CD4-positive, alpha-beta T cell (primary cell): ENCODE measurements around the gene PRKAR1B. TPM values are rescaled to one million over a fixed set of nuclear protein-coding genes. Genes with fewer than 3 reads are reported as not detected.

Experiments
- ATAC-seq: fragments of 200-7000 bp; cut with Tn5 transposase; one replicate; pipeline ENCODE4 v1.10.0; 2022; ENCODE audit warnings: mild to moderate bottlenecking; ENCODE audit not compliant: poor library complexity
- CTCF ChIA-PET: fragments of 350-600 bp; sonication (Branson Sonifier 250); formaldehyde crosslinking; loops from one replicate; lab custom pipeline; 2021; ENCODE audit warnings: antibody characterized with exemption, inconsistent platforms; lab: Charles Lee
- POLR2A ChIA-PET: fragments of 350-600 bp; sonication (Branson Sonifier 250); formaldehyde crosslinking; loops from one replicate; lab custom pipeline; 2021; ENCODE audit warnings: antibody characterized with exemption, inconsistent platforms; lab: Charles Lee
- DNase-seq, 14 experiments: peaks; one replicate each; pipeline ENCODE4 v3.0.0-alpha.2; 2013 to 2020; ENCODE audit warnings: mixed read lengths in 2 of 14
- H3K27ac ChIP-seq, 2 donors: one replicate each; pipeline versions ENCODE4 v1.5.1 to v1.7.0; 2013; ENCODE audit warnings: low read length in 2 of 2, low read depth in 1 of 2, mild to moderate bottlenecking in 1 of 2
- H3K27me3 ChIP-seq, 2 experiments: 1 replicate in 1 of 2; 2 replicates in 1 of 2; pipeline versions ENCODE4 v1.6.1 to v1.7.0; 2013; ENCODE audit warnings: low read length in 2 of 2, control low read depth in 1 of 2, mild to moderate bottlenecking in 1 of 2, moderate library complexity in 1 of 2; ENCODE audit not compliant: insufficient read depth in 2 of 2, control insufficient read depth in 1 of 2
- H3K36me3 ChIP-seq: one replicate; pipeline ENCODE4 v1.6.1; 2013; ENCODE audit warnings: low read length, control low read depth; ENCODE audit not compliant: insufficient read depth
- H3K4me1 ChIP-seq: one replicate; pipeline ENCODE4 v1.6.1; 2013; ENCODE audit warnings: low read length, control low read depth; ENCODE audit not compliant: insufficient read depth
- H3K4me3 ChIP-seq: one replicate; pipeline ENCODE4 v1.5.1; 2013; ENCODE audit warnings: mild to moderate bottlenecking, low read length, moderate library complexity
- H3K9me3 ChIP-seq, 2 experiments: 1 replicate in 1 of 2; 2 replicates in 1 of 2; pipeline versions ENCODE4 v1.6.1 to v1.7.0; 2013; ENCODE audit warnings: low read length in 2 of 2, mild to moderate bottlenecking in 2 of 2, control low read depth in 1 of 2, moderate library complexity in 1 of 2; ENCODE audit not compliant: control insufficient read depth in 1 of 2, insufficient read depth in 1 of 2
- H3K27ac Mint-ChIP-seq: one replicate; pipeline ENCODE4 v1.8.0; 2020; ENCODE audit warnings: mixed read lengths
- H3K27me3 Mint-ChIP-seq: one replicate; pipeline ENCODE4 v1.8.0; 2021; ENCODE audit warnings: mixed read lengths
- H3K36me3 Mint-ChIP-seq: one replicate; pipeline ENCODE4 v1.8.0; 2021; ENCODE audit warnings: low read depth, mixed read lengths
- H3K4me1 Mint-ChIP-seq: one replicate; pipeline ENCODE4 v1.8.0; 2021; ENCODE audit warnings: low read depth, mixed read lengths
- H3K4me3 Mint-ChIP-seq: one replicate; pipeline ENCODE4 v1.8.0; 2020; ENCODE audit warnings: mild to moderate bottlenecking, mixed read lengths
- H3K9me3 Mint-ChIP-seq: one replicate; pipeline ENCODE4 v1.8.0; 2020; ENCODE audit warnings: mixed read lengths
- intact Hi-C, 2 experiments: fragments of 100-400 bp; cut with DNase I in 1 of 2; cut with micrococcal nuclease in 1 of 2; formaldehyde crosslinking; loops; one replicate each; pipeline versions ENCODE4 v1.15.1 to v1.9.0; 2023 to 2025; cut with DNase I, micrococcal nuclease
- total RNA-seq, 174 experiments: library from RNA in 2 of 174; stranded (reverse) in 2 of 174; gene quantifications; one replicate each; pipeline ENCODE4 v1.2.3 and lab custom pipeline; 2021 to 2026
- TF ChIP-seq, protein P1 (sequence below): fragments of 200-600 bp; IDR thresholded peaks from one replicate; pipeline ENCODE4 v1.8.0; 2022; ENCODE audit warnings: antibody characterized with exemption, mild to moderate bottlenecking

PRKAR1B gene
- total RNA-seq, 2 experiments from 2014 or later, result 18.8 to 19.5 TPM

DNA sequence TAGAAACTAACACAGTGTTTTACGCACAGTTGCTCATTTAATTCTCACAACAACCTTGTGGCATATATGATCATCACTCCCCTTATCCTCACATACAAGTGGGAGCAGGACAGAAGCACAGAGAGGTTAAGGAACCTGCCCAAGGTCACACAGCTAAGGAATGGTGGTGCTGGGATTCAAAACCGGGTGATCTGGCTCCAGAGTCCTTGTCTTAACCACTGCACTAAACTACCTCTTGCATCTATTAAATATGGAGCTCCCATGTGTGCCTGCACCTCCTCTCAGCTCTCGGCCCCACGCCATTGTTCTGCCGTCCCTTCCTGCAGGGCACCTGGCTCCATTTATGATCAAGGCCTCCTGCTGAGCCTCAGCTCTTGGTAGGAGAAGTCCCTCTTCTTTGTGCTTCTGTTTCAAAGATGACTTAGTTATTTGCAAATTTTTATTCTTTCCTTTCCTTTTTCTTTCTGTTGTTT is 107.7 kb downstream of the PRKAR1B start:
- ChIA-PET POLR2A (interaction anchor here (0.6 to 4.4 kb wide), 5 partner anchors 9 to 30 kb away, joined by 3 to 61 read pairs (median 4); no protein-coding TSS in a partner anchor), CTCF (no interaction called here)
- peaks cover 26 to 27% of the 10 kb centered on the region in 2 experiments for H3K9me3 ChIP-seq
- H3K27me3 ChIP-seq, result no peaks in the 10 kb centered on the region
- no peak overlapping the region for H3K4me3 ChIP-seq
- Mint-ChIP-seq H3K4me3 (peak overlapping the region; percentile 47), H3K36me3 (peaks cover 56% of the 10 kb centered on the region), H3K4me1 (peaks cover 53% of the 10 kb centered on the region), H3K27me3 (no peaks in the 10 kb centered on the region), H3K27ac (peak overlapping the region; percentile 97), H3K9me3 (peaks cover 4% of the 10 kb centered on the region)
- no peak for ATAC-seq
- H3K27ac ChIP-seq, result peak overlapping the region; percentile 86 to 95
- intact Hi-C loops, result loop anchor here (2.0 to 10.0 kb wide), 3 partner anchors 15 to 255 kb away; partner anchors contain the start of gene GET4 (in 1 of the 2)
- TF ChIP-seq, protein P1, sequence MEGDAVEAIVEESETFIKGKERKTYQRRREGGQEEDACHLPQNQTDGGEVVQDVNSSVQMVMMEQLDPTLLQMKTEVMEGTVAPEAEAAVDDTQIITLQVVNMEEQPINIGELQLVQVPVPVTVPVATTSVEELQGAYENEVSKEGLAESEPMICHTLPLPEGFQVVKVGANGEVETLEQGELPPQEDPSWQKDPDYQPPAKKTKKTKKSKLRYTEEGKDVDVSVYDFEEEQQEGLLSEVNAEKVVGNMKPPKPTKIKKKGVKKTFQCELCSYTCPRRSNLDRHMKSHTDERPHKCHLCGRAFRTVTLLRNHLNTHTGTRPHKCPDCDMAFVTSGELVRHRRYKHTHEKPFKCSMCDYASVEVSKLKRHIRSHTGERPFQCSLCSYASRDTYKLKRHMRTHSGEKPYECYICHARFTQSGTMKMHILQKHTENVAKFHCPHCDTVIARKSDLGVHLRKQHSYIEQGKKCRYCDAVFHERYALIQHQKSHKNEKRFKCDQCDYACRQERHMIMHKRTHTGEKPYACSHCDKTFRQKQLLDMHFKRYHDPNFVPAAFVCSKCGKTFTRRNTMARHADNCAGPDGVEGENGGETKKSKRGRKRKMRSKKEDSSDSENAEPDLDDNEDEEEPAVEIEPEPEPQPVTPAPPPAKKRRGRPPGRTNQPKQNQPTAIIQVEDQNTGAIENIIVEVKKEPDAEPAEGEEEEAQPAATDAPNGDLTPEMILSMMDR, result no peak
- no peaks in the 10 kb centered on the region for H3K36me3 ChIP-seq
- H3K4me1 ChIP-seq, result peaks cover 55% of the 10 kb centered on the region
- DNase-seq, result no peak

GRCh38 chr7:618539-619367 is 108.3 kb downstream of the PRKAR1B start:
- CTCF ChIA-PET, result interaction anchor here (0.6 to 1.8 kb wide), 2 partner anchors 14 to 380 kb away, joined by 3 to 5 read pairs; no protein-coding TSS in a partner anchor
- H3K4me3 ChIP-seq, result no peak overlapping the region

More at GRCh38 chr7:618539-619367, 108.3 kb downstream of the PRKAR1B start:
- Histone ChIP-seq H3K27ac (peak overlapping the region; percentile 86 to 95), H3K9me3 (peaks cover 24 to 27% of the 10 kb centered on the region in 2 experiments), H3K27me3 (no peaks in the 10 kb centered on the region), H3K4me1 (peaks cover 62% of the 10 kb centered on the region), H3K36me3 (no peaks in the 10 kb centered on the region)
- peak overlapping the region; percentile 97 for H3K27ac Mint-ChIP-seq
- peaks cover 54% of the 10 kb centered on the region for H3K4me1 Mint-ChIP-seq
- H3K4me3 Mint-ChIP-seq, result peak overlapping the region; percentile 86
- TF ChIP-seq, protein P1, result no peak
- peaks cover 3% of the 10 kb centered on the region for H3K9me3 Mint-ChIP-seq
- H3K27me3 Mint-ChIP-seq, result no peaks in the 10 kb centered on the region
- POLR2A ChIA-PET, result interaction anchor here (0.7 to 4.4 kb wide), 21 partner anchors 8 to 356 kb away, joined by 3 to 61 read pairs (median 4); partner anchors contain the start of genes COX19, GET4 and PRKAR1B
- intact Hi-C loops, result loop anchor here (1.0 to 10.0 kb wide), 5 partner anchors 13 to 256 kb away; partner anchors contain the start of gene GET4 (in 1 of the 2)
- ATAC-seq (peak; percentile 86), DNase-seq (peak; percentile 59 to 93 (median 72))
- peaks cover 52% of the 10 kb centered on the region for H3K36me3 Mint-ChIP-seq
